Measurements from ENCODE around the gene NRG2.

NRG2 gene

GRCh38 chr5:139995929-139996328 lies 47.2 kb downstream of the NRG2 start:
- in situ Hi-C loops (cut with HindIII; ENCODE audit: low pct_unique_long_range_greater_than_20kb, low sequenced_read_pairs): no loop called here
- TF ChIP-seq JUND (IDR thresholded peaks at IDR 0.05; ENCODE audit: low read depth): no peak
- DNase-seq (ENCODE audit: low read depth in 1 of 2, low spot score in 1 of 2): no peak

- DNase-seq (ENCODE audit: low read depth in 1 of 2, low spot score in 1 of 2): no peak
- in situ Hi-C loops (cut with HindIII; ENCODE audit: low pct_unique_long_range_greater_than_20kb, low sequenced_read_pairs): no loop called here
- TF ChIP-seq JUND (IDR thresholded peaks at IDR 0.05; ENCODE audit: low read depth): no peak
Measured at GRCh38 chr5:139994234-139994633, 48.9 kb downstream of the NRG2 start.

GRCh38 chr5:139985733-139986132 lies 57.4 kb downstream of the NRG2 start:
- in situ Hi-C loops (cut with HindIII; ENCODE audit: low pct_unique_long_range_greater_than_20kb, low sequenced_read_pairs): no loop called here
- DNase-seq (ENCODE audit: low read depth in 1 of 2, low spot score in 1 of 2): no peak
- TF ChIP-seq JUND (IDR thresholded peaks at IDR 0.05; ENCODE audit: low read depth): no peak

GRCh38 chr5:139985290-139985689 lies 57.8 kb downstream of the NRG2 start:
- no peak for DNase-seq (ENCODE audit: low read depth in 1 of 2, low spot score in 1 of 2)
- in situ Hi-C loops (cut with HindIII; ENCODE audit: low pct_unique_long_range_greater_than_20kb, low sequenced_read_pairs): no loop called here
- TF ChIP-seq JUND (IDR thresholded peaks at IDR 0.05; ENCODE audit: low read depth): no peak

- DNase-seq (ENCODE audit: low read depth in 1 of 2, low spot score in 1 of 2): no peak
- no peak for TF ChIP-seq JUND (IDR thresholded peaks at IDR 0.05; ENCODE audit: low read depth)
- in situ Hi-C loops (cut with HindIII; ENCODE audit: low pct_unique_long_range_greater_than_20kb, low sequenced_read_pairs): no loop called here
Measured at GRCh38 chr5:139984816-139985215, 58.3 kb downstream of the NRG2 start.

- in situ Hi-C loops (cut with HindIII; ENCODE audit: low pct_unique_long_range_greater_than_20kb, low sequenced_read_pairs): no loop called here
- DNase-seq (ENCODE audit: low read depth in 1 of 2, low spot score in 1 of 2): no peak
- no peak for TF ChIP-seq JUND (IDR thresholded peaks at IDR 0.05; ENCODE audit: low read depth)
Measured at GRCh38 chr5:139982975-139983240, 60.2 kb downstream of the NRG2 start.

- peak in 1 of 2 experiments; percentile 24 for DNase-seq (ENCODE audit: low read depth in 1 of 2, low spot score in 1 of 2)
- in situ Hi-C loops (cut with HindIII; ENCODE audit: low pct_unique_long_range_greater_than_20kb, low sequenced_read_pairs): no loop called here
- no peak for TF ChIP-seq JUND (IDR thresholded peaks at IDR 0.05; ENCODE audit: low read depth)
Measured at GRCh38 chr5:139982157-139982974, 60.7 kb downstream of the NRG2 start.

GRCh38 chr5:139980765-139981164 lies 62.3 kb downstream of the NRG2 start:
- DNase-seq (ENCODE audit: low read depth in 1 of 2, low spot score in 1 of 2): no peak

GRCh38 chr5:139979943-139980342 lies 63.2 kb downstream of the NRG2 start:
- no peak for DNase-seq (ENCODE audit: low read depth in 1 of 2, low spot score in 1 of 2)
- in situ Hi-C loops (cut with HindIII; ENCODE audit: low pct_unique_long_range_greater_than_20kb, low sequenced_read_pairs): no loop called here
- no peak for TF ChIP-seq JUND (IDR thresholded peaks at IDR 0.05; ENCODE audit: low read depth)

More at GRCh38 chr5:139980765-139981164, 62.3 kb downstream of the NRG2 start:
- in situ Hi-C loops (cut with HindIII; ENCODE audit: low pct_unique_long_range_greater_than_20kb, low sequenced_read_pairs): no loop called here
- no peak for TF ChIP-seq JUND (IDR thresholded peaks at IDR 0.05; ENCODE audit: low read depth)

- no peak for DNase-seq (ENCODE audit: low read depth in 1 of 2, low spot score in 1 of 2)
- in situ Hi-C loops (cut with HindIII; ENCODE audit: low pct_unique_long_range_greater_than_20kb, low sequenced_read_pairs): no loop called here
- no peak for TF ChIP-seq JUND (IDR thresholded peaks at IDR 0.05; ENCODE audit: low read depth)
Measured at GRCh38 chr5:139979518-139979917, 63.6 kb downstream of the NRG2 start.

- DNase-seq (ENCODE audit: low read depth in 1 of 2, low spot score in 1 of 2): no peak
- no peak for TF ChIP-seq JUND (IDR thresholded peaks at IDR 0.05; ENCODE audit: low read depth)
- in situ Hi-C loops (cut with HindIII; ENCODE audit: low pct_unique_long_range_greater_than_20kb, low sequenced_read_pairs): no loop called here
Measured at GRCh38 chr5:139976703-139977102, 66.4 kb downstream of the NRG2 start.

- DNase-seq (ENCODE audit: low read depth in 1 of 2, low spot score in 1 of 2): no peak
- TF ChIP-seq JUND (IDR thresholded peaks at IDR 0.05; ENCODE audit: low read depth): no peak
- in situ Hi-C loops (cut with HindIII; ENCODE audit: low pct_unique_long_range_greater_than_20kb, low sequenced_read_pairs): no loop called here
Measured at GRCh38 chr5:139975942-139976341, 67.2 kb downstream of the NRG2 start.

GRCh38 chr5:139975306-139975705 lies 67.8 kb downstream of the NRG2 start:
- TF ChIP-seq JUND (IDR thresholded peaks at IDR 0.05; ENCODE audit: low read depth): no peak
- in situ Hi-C loops (cut with HindIII; ENCODE audit: low pct_unique_long_range_greater_than_20kb, low sequenced_read_pairs): no loop called here
- DNase-seq (ENCODE audit: low read depth in 1 of 2, low spot score in 1 of 2): no peak

- in situ Hi-C loops (cut with HindIII; ENCODE audit: low pct_unique_long_range_greater_than_20kb, low sequenced_read_pairs): no loop called here
- no peak for TF ChIP-seq JUND (IDR thresholded peaks at IDR 0.05; ENCODE audit: low read depth)
- DNase-seq (ENCODE audit: low read depth in 1 of 2, low spot score in 1 of 2): peak in 1 of 2 experiments; percentile 27
Measured at GRCh38 chr5:139974661-139975060, 68.4 kb downstream of the NRG2 start.
